GM12875 (cell line): ENCODE measurements around the gene JMJD1C.
"Not testable (repeated sequence)": the region's sequence is repeated elsewhere in the genome, so short reads cannot be mapped to it uniquely, and the experiment has no call there.

ENCODE experiments used
- H3K4me3 ChIP-seq: one replicate; pipeline ENCODE4 v1.5.1; 2011; ENCODE audit warnings: low read depth, low read length, control low read depth
- CTCF ChIP-seq: IDR thresholded peaks from 2 replicates; pipeline ENCODE4 v1.5.1; 2011; ENCODE audit warnings: low read depth, mild to moderate bottlenecking, control low read depth, inconsistent platforms, low read length, moderate library complexity, borderline replicate concordance; ENCODE audit not compliant: insufficient read depth

Gene JMJD1C

DNA sequence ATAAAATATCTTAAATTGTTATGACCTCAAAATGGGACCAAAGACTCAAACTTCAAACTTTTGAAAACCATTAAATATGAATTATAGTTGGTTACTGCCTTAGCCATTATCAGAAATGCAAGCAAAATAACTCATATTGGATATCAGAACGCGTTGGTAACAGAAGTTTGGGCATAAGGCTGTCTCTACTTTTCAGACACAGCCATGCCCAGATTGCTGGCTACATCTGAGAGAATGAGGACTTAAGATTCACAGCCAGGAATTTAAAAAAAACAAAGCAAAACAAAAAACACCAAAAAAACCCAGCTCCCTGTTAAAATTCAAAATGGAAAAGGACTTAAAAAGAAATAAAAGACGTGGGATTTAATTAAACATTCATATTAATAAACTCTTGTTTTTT, 161.6 kb downstream of the JMJD1C start:
- TF ChIP-seq CTCF: no peak
- no peak overlapping the region for H3K4me3 ChIP-seq

GRCh38 chr10:63300801-63301200, 165.0 kb downstream of the JMJD1C start:
- no peak overlapping the region for H3K4me3 ChIP-seq
- no peak for TF ChIP-seq CTCF

- no peak for TF ChIP-seq CTCF
- H3K4me3 ChIP-seq: no peak overlapping the region
Observed at GRCh38 chr10:63297941-63298340, 167.8 kb downstream of the JMJD1C start.

- no peak for TF ChIP-seq CTCF
- no peak overlapping the region for H3K4me3 ChIP-seq
Observed at GRCh38 chr10:63294781-63295180, 171.0 kb downstream of the JMJD1C start.

- H3K4me3 ChIP-seq: not testable (repeated sequence)
Observed at GRCh38 chr10:63292847-63293246, 172.9 kb downstream of the JMJD1C start.

- H3K4me3 ChIP-seq: no peak overlapping the region
- no peak for TF ChIP-seq CTCF
Observed at GRCh38 chr10:63288170-63288569, 177.6 kb downstream of the JMJD1C start.

DNA sequence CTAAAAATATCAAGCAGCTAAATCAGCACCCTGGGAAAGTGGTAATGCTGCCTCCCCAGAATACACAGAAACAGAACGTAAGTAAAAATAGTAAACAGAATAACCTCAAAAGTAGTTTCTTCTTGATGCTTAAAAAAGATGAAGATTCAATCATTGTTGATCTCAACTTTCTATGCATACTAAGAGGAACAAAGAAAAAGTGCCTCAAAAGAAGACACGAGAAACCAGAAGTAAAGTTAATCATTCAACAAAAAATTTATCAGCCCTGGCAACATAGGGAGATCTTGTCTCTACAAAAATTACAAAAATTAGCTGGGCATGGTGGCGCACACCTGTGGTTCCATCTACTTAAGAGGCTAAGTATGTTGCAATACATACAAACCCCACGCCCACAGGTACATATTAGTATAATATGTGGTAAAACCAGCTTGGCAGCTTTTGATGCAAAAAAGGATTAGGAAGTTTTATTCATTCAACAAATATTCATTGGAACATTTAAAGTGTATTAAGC, 179.0 kb downstream of the JMJD1C start:
- H3K4me3 ChIP-seq: no peak overlapping the region
- no peak for TF ChIP-seq CTCF

GRCh38 chr10:63286340-63286739, 179.4 kb downstream of the JMJD1C start:
- TF ChIP-seq CTCF: no peak
- H3K4me3 ChIP-seq: no peak overlapping the region

GRCh38 chr10:63283901-63284300, 181.9 kb downstream of the JMJD1C start:
- not testable (repeated sequence) for H3K4me3 ChIP-seq
